Stimulated activated CD4-positive, alpha-beta T cell treated with anti-CD3 and anti-CD28 coated beads, Interleukin-15, amount 100 ng/mL, for 1 hour (primary cell): ENCODE data around the gene SEMG2.

Experiments used
- DNase-seq, 2 donors: peaks; one replicate each; pipeline ENCODE4 v3.0.0-alpha.2; 2020; ENCODE audit warnings: low read depth in 1 of 2, low spot score in 1 of 2

SEMG2 gene, protein sequence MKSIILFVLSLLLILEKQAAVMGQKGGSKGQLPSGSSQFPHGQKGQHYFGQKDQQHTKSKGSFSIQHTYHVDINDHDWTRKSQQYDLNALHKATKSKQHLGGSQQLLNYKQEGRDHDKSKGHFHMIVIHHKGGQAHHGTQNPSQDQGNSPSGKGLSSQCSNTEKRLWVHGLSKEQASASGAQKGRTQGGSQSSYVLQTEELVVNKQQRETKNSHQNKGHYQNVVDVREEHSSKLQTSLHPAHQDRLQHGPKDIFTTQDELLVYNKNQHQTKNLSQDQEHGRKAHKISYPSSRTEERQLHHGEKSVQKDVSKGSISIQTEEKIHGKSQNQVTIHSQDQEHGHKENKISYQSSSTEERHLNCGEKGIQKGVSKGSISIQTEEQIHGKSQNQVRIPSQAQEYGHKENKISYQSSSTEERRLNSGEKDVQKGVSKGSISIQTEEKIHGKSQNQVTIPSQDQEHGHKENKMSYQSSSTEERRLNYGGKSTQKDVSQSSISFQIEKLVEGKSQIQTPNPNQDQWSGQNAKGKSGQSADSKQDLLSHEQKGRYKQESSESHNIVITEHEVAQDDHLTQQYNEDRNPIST

DNA sequence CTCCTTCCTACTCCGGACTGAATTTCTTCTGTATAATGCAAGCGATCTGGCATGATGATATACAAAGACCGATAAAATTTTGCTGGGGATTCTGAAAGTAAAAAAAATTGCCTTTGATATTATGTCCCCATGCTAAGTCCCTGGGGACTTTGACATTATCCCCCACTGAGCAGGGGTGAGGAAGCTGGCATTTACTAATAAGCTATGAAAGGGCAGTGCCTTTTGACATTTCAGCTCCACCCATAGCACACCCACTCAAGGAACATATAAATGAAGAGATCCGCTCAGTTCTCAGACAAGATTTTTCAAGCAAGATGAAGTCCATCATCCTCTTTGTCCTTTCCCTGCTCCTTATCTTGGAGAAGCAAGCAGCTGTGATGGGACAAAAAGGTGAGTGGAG is at the start of gene SEMG2:
Gene SEMG2 (plus strand): TSS at position 298 of the 400 bp plus-strand sequence. CDS start 17 bp downstream, at position 315.
- DNase-seq = no peak

DNA sequence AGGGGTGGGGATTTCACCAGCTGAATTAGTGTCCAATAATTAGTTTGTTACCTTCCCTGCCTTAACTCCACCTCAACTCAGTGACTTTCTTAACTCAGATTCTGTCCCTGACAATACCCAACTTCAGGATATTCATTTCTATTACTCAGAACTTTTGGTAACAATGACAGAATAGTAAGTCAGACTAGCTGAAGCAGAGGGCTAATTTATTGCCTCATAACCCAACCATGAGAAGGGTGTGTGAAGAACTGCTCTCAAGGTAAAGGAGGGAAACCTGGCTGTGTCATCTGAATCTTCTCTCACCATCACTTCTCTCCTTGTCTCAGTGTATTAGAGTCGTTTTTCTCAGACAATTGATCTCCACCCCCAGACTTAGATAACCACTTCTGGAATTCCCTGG is 47.7 kb upstream of the SEMG2 start:
- no peak for DNase-seq

DNA sequence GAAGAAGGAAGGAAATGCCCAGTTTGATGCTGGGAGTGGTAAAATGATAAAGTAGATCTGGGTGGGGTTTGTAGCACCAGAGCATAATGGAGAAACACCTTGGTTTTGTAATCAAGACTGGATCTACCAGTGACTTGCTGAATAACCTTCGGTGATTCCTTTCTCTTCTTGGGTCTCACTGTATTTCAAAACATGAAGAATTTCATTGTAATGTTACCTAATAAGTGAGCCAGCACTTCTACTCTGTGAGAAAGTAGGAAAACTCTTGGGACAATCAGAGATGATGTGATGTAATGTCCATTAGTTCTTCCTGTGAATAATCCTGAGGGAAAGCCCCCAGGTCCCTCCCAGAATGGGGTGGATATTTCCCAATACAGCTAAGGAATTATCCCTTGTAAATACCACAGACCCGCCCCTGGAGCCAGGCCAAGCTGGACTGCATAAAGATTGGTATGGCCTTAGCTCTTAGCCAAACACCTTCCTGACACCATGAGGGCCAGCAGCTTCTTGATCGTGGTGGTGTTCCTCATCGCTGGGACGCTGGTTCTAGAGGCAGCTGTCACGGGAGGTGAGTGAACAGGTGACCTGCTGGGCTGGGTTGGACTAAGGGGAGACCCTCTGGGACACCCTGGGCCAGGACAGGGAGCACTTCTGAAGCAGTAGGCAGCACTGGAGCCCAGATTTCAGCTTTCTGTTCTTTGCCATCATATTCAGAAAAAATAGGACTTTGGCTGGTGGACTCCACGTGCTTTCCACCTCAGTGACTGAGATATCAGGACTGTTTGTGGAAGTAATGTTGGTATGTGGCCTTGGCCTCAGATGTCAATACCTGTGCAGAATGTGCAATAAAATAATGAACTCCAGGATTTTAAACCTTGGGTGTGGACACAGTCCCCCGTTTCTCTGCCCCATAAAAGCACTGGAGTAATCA is 46.5 kb upstream of the SEMG2 start, which contains the start of gene PI3:
Gene PI3 (plus strand): TSS at position 469 of the 931 bp plus-strand sequence. CDS start 21 bp downstream, at position 490.
- DNase-seq = no peak

DNA sequence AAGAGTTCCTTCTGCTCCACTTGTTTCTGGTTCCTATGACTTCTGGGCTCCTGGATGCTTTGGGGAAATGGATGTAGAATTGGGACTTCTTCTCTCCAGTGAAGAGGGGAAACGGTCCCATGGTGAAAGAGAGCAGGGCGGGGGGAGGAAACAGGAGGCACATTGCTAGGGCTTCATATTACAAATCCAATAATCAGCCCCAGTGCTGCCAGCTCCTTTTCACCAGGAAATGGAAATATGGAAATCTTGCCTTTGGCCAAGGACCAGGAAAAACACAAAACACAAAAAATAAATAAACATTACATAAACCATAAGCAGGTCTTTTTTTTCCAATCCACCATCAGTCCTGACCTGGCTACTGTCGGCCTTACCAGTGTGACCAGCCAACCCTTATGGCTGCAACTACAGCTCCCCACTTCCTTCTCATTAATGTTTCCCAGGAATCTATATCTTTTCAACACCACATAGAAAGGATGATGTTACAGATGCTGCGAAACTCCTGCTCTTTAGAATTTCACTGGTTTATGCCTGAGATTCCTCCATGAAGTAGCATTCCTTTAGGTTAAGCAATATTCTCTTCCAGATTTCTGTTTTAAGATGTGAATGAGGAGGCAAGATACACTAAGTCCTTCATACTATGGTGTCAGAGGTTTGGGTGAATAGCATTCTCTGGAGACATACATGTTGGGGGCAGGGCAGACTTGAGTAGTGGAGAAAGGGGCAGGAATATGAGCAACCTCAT is 44.5 kb upstream of the SEMG2 start:
- no peak for DNase-seq

DNA sequence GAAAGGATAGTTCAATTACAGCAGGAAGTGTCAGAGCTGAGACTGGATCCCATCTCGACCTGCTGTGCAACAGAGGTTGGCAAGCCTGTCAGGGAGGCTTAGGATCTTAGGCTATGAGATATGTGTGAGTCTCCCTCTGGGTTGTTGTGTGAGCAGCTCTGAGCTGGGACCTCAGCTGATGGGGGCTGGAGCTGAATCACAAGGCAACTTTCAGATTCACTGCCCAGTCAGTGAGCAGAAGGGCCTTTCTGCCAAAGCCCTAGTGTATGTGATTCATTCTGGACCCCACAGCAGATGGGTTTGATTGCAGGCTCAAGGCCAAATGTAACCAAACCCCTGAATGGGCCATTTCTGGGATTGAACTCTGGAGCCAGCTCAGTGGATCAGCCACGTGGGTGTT is 42.0 kb upstream of the SEMG2 start:
- no peak for DNase-seq

DNA sequence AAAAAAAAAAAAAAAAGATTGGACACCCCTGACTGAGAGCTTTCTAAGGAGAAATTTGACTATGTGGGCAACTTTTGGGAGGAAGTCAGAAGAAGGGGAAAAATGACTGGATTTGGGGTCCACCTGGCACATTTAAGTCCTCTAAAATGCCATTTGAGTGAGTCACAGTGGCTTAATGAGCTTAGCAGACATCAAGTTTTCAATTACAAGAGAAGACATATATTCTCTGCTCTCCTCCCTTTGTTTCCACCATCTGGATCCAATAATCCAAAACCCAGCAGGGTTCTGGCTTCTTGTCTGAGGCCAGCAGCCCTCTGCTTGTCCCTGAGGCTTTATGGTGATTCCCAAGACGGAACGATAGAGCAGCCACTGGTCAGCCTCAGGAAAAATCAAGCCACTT is 39.5 kb upstream of the SEMG2 start:
- DNase-seq = no peak

DNA sequence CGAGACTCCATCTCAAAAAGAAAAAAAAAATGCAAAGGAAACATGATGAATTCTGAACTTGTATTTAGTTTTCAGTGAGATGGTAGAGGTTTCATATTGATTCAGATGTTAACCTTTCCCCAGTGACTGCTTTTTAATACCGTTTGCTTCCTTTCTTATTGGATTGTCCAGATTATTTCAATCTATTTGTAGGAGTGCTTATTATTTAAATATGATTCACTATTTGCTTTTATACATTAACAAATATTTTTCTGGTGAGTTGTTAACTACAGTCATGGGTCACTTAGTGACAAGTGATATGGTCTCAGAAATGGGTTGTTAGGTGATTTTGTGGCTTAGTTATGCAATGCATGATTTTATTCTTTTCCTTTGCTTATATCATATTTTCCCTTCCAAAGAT is 38.1 kb upstream of the SEMG2 start:
- DNase-seq = no peak

DNA sequence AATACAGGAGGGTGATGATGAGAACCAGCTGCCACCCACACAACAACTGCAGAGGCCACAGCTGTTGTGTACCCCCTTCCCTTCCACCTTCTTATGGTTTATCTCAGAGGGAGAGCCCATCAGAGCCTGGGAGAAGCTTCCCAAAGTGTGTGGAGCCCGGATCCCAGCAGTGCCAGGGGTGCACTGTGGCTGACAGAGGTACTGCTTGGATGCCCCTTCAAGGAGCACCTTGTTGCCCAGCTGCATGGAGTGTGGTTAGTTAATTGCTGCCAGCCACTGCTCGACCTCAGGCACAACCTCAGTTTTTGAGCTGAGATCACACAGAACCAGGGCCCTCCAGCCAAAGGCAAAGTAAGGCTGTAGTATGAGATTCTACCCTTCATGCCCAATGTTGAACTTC is 33.5 kb upstream of the SEMG2 start:
- no peak for DNase-seq

DNA sequence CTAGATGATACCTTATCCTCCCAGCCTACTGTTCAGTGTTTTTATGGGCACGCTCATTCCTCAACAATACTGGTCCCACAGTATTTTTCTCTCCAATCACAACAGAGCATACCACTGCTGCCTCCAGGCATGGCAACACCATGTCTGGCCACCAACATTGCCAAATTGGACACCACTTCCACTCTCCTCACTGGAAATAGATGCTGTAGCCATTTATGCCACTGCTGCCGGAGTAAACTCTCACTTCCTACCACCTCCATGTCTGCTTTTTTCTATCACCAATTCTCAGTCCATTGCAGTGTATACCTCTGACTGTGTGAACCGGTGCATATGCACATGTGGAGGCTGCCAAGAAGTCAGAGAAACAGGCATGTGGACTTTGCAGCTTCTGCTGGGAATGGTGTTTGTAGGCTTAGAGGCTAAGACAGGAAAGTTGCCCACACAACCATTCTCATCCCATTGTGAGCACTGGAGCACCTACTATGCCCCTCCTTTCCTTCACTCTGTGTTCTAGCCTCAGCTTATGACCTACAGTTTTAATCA is 32.0 kb upstream of the SEMG2 start:
- no peak for DNase-seq

DNA sequence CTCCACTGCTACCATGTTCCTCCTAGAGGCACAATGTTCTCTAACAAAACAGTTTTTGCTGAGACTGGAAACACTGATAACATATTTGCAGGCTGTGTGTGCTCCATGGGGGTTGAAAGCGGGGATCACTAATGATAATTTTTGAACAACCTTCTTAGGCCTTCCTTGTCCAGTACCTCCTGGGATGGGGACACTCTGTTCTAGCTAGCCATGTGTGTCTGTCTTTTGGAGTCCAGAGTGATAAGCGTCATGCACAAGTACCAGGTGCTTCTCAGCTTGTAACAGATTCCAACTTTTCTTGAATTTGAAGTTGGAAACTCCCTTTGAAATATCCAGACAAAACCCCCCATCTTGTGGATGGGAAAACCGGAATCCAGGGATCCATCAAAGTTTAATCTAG is 31.3 kb upstream of the SEMG2 start:
- no peak for DNase-seq

DNA sequence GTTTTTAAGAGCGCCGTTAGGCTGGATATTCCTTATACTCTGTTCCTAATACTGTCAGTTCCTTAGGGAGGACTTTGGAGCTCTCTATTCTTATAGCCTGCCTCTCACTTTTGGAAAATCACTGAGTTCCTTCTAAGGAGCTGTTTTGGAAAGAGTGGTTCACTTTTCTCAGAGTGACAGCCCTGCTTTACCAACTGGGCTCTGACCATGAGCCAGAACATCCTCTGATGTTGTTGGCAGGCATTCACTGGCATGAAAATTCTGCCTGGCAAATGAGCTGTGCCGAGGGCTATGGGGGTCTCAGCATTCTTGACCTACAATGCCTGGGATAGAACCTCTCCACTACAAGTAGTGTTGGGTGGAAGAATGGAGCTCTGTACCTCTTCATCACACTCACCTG is 29.2 kb upstream of the SEMG2 start:
- no peak for DNase-seq

DNA sequence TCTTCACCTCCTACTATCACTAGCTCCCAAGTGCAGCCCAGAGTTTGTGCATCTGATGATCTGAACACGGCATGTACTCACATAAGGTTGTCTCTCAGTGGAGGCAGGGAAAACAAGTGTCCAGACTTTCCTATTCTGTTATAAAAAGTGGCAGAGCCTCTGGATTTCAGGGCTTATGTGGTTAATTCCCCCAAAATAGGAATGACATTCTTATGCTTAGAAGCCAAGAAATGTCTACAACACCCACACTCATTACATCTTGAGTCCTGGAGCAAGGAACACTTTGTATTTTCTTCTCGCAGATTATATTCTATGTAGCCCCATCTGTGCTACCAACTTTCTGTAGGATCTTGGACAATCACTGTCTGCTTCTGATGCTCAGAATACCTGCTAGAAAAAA is 27.8 kb upstream of the SEMG2 start:
- DNase-seq = no peak

DNA sequence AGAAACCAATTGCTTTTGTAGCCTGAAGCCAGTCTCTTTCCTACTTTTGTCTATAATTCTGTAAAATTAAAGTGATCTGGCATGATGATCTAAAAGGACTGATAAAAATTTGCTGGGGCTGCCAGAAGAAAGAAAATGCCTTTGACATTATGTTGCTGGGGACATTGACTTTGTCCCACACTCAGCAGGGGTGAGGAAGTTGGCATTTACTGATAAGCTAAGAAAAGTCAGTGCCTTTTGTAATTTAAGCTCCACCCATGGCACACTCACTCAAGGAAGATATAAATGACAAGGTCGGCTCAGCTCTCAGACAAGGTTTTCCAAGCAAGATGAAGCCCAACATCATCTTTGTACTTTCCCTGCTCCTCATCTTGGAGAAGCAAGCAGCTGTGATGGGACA is 14.4 kb upstream of the SEMG2 start, which contains the start of gene SEMG1:
Gene SEMG1 (plus strand): TSS at position 309 of the 400 bp plus-strand sequence. CDS start 21 bp downstream, at position 330.
- no peak for DNase-seq

DNA sequence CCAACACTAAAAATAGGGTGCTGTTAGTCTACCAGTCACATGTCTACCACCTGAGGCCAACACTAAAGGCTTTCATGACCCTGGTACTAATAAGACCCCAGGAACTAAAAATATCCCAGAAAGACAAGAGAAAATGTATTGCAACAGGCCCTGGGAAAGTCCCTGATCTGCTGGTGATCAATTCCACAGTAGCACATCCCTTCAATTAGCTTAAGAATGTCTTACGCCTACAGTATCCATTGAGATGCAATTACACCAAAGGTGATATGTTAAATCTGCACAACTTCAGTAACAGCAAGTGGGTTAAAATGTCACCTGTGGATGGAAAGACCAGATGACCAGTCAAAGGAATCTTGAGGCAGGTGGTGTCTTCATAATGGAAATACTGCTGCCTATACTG is 11.2 kb upstream of the SEMG2 start:
- DNase-seq = no peak

DNA sequence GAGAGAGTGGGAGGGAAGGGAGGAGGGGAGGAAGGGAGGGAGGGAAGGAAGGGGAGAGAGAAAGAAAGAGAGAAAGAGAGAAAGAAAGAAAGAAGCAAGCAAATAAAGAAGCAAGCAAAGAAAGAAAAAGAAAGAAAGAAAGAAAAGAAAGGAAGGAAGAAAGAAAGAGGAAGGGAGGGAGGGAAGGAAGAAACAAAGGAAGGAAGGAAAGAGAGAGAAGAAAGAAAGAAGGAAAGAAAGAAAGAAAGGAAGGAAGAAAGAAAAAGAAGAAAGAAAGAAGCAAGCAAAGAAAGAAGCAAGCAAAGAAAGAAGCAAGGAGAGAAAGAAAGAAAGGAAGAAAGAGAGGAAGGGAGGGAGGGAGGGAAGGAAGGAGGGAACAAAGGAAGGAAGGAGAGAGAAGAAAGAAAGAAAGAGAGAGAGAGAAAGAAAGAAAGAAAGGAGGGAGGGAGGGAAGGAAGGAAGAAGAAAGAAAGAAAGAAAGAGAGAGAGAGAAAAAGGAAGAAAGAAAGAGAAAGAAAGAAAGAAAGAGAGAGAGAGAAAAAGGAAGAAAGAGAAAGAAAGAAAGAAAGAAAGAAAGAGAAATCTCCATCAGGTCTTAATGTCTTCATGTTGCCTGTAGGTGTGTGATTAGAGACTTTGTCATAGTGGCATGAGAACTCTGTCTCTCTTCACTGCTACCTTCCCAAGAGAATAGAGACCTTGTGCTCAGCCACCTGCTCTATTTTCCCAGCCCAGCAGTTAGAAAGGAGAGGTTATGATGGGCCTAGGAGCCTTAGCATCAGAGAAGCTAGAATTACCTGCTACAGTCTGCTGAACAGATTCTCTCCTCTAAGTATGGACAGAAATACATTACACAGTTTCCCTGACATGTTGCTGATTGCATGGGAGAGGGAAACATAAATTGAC is 9.4 kb upstream of the SEMG2 start:
- no peak for DNase-seq

DNA sequence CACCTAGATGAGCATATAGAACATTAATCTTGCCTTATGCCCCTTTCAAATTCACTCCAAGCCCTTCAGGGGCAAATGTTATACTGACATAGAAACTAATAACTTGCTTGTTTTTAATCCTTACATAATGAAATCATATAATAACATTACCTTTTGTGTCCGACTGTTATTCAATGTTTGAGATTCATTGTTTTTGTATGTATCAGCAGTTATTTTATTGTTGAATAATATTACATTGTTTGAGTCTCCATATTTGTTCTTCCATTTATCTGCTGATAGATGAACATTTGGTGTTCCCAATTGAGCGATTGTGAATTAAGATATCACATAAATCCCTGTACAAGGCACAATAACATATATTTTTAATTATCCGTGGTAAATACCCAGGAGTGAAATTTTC is 8.3 kb upstream of the SEMG2 start:
- no peak for DNase-seq

DNA sequence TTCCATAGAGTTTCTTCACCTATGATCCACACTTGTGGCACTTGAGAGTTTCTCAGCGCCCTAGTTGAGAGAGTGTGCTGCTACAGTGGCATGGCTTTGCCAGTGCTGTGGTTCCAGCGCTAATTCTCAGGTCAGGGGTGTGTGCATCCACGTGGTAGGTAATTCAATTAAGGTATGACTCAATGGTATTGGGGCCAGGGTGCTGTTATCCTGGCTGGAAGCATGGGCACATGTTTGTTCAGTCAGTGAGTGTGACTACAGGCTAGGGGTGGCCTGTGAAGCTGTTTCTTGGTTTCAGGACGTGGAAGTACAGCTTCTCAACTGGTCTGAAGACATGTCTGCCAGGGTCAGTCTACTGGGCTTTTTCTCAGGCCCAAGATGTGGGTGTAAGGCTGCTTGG is 3.0 kb upstream of the SEMG2 start:
- no peak for DNase-seq

DNA sequence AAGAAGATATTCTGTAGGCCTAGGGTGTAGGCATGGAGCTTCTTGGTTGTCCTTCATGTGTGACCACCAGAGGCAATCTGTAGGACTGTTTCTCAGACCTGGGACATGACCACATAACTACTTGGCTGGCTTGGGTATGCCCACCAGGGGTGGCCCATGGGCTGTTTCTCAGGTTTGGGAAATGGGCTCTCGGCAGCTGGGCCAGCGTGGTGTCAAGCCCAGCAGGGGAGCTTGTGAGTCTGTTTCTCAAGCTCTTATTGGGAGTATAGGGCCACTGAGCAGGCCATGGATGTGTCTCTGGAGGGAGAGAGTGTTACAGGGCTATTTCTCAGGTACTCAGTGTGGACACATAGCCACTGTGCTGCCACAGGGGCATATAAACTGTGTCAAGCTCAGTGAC is 2.5 kb upstream of the SEMG2 start:
- no peak for DNase-seq

DNA sequence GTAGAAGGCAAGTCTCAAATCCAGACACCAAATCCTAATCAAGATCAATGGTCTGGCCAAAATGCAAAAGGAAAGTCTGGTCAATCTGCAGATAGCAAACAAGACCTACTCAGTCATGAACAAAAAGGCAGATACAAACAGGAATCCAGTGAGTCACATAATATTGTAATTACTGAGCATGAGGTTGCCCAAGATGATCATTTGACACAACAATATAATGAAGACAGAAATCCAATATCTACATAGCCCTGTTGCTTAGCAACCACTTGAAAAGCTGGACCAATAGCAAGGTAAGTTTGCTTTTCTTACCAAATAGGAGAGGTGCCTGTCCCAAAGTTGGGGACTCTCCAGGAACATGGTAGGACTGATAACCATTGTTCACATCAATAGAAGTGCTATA is 2.0 kb downstream of the SEMG2 start:
- DNase-seq = no peak

DNA sequence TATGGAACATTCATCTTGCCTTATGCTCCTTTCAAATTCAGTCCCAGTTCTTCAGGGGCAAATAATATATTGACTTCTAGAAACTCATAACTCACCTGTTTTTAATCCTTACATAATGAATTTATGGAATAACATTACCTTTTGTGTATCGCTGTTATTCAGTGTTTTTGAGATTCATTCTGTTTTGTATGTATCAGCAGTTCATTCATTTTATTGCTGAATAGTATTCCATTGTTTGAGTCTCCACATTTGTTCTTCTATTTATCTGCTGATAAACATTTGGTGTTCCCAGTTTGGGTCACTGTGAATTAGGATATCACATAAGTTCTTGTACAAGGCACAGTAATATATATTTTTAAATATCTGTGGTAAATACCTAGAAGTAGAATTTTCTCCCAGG is 5.1 kb downstream of the SEMG2 start:
- DNase-seq = no peak
